IMR-90 (cell line): ENCODE data around the gene ATG5. TPM values are rescaled to one million over a fixed set of nuclear protein-coding genes. Genes with fewer than 3 reads are reported as not detected.

Source experiments
- ATAC-seq: fragments of 200-7000 bp; cut with Tn5 transposase; 2 replicates; pipeline ENCODE4 v1.9.1; 2020; ENCODE audit warnings: low read depth, mild to moderate bottlenecking, moderate library complexity
- BruUV-seq: library from RNA; stranded (reverse); fragments of 400-500 nt; replicated peaks from 2 replicates; lab custom pipeline; 2021; lab: Mats Ljungman, UMichigan
- CTCF ChIA-PET: fragments of 300-600 bp; formaldehyde crosslinking; extraction: SDS; loops from one replicate; lab custom pipeline; 2021; ENCODE audit warnings: antibody characterized with exemption; lab: Yijun Ruan, JAX
- POLR2A ChIA-PET: fragments of 300-600 bp; sonication (Branson Sonifier 250); formaldehyde crosslinking; loops from one replicate; lab custom pipeline; 2022; ENCODE audit warnings: antibody characterized with exemption; ENCODE audit not compliant: unreplicated experiment; lab: Charles Lee
- DNase-seq: peaks from one replicate; pipeline ENCODE4 v3.0.0; 2013
- H2AFZ ChIP-seq: replicated peaks from 2 replicates; pipeline ENCODE3; 2013; ENCODE audit warnings: low read length, mild to moderate bottlenecking; ENCODE audit not compliant: poor library complexity
- H2AK5ac ChIP-seq: 2 replicates; pipeline ENCODE4 v1.6.1; 2013; ENCODE audit warnings: low read depth, low read length, inconsistent platforms
- H2AK9ac ChIP-seq: replicated peaks from 2 replicates; pipeline ENCODE3; 2013; ENCODE audit warnings: mild to moderate bottlenecking, low read depth, low read length, moderate library complexity; ENCODE audit not compliant: poor library complexity
- H2BK120ac ChIP-seq: 2 replicates; pipeline ENCODE4 v1.6.1; 2013; ENCODE audit warnings: low read depth, low read length, inconsistent platforms
- H2BK15ac ChIP-seq: 3 replicates; pipeline ENCODE4 v1.6.1; 2013; ENCODE audit warnings: low read depth, low read length, inconsistent platforms
- H2BK20ac ChIP-seq: 2 replicates; pipeline ENCODE4 v1.6.1; 2013; ENCODE audit warnings: low read depth, mild to moderate bottlenecking, inconsistent platforms, low read length, moderate library complexity
- H2BK5ac ChIP-seq: 2 replicates; pipeline ENCODE4 v1.6.1; 2013; ENCODE audit warnings: mild to moderate bottlenecking, low read depth, low read length, inconsistent platforms; ENCODE audit not compliant: poor library complexity, severe bottlenecking
- H3K14ac ChIP-seq: replicated peaks from 2 replicates; pipeline ENCODE4 v1.6.1; 2013; ENCODE audit warnings: low read depth, low read length, inconsistent platforms
- H3K18ac ChIP-seq: 2 replicates; pipeline ENCODE4 v1.6.1; 2013; ENCODE audit warnings: low read depth, low read length, control low read depth
- H3K23ac ChIP-seq: 2 replicates; pipeline ENCODE4 v1.6.1; 2013; ENCODE audit warnings: low read depth, low read length, inconsistent platforms
- H3K27ac ChIP-seq: 2 replicates; pipeline ENCODE4 v1.5.1; 2013; ENCODE audit warnings: mild to moderate bottlenecking, control low read depth, low read length; ENCODE audit not compliant: insufficient read depth
- H3K27me3 ChIP-seq: 2 replicates; pipeline ENCODE4 v1.6.1; 2013; ENCODE audit warnings: low read length; ENCODE audit not compliant: control insufficient read depth, insufficient read depth
- H3K36me3 ChIP-seq: 2 replicates; pipeline ENCODE4 v1.6.1; 2013; ENCODE audit warnings: low read length, mixed read lengths; ENCODE audit not compliant: control insufficient read depth, insufficient read depth
- H3K4ac ChIP-seq: 2 replicates; pipeline ENCODE4 v1.6.1; 2013; ENCODE audit warnings: low read depth, low read length, inconsistent platforms
- H3K4me1 ChIP-seq: 2 replicates; pipeline ENCODE4 v1.6.1; 2013; ENCODE audit warnings: low read length, mixed read lengths; ENCODE audit not compliant: control insufficient read depth, insufficient read depth
- H3K4me2 ChIP-seq: 2 replicates; pipeline ENCODE4 v1.6.1; 2013; ENCODE audit warnings: low read depth, mild to moderate bottlenecking, control low read depth, low read length, moderate library complexity
- H3K4me3 ChIP-seq: 2 replicates; pipeline ENCODE4 v1.5.1; 2013; ENCODE audit warnings: low read depth, mild to moderate bottlenecking, control low read depth, low read length, moderate library complexity; ENCODE audit not compliant: insufficient read depth
- H3K56ac ChIP-seq: 2 replicates; pipeline ENCODE4 v1.6.1; 2013; ENCODE audit warnings: low read length, inconsistent platforms; ENCODE audit not compliant: insufficient read depth; ENCODE audit errors: extremely low read depth
- H3K79me1 ChIP-seq, 2 experiments: 2 replicates each; pipeline ENCODE4 v1.6.1; 2013; ENCODE audit warnings: low read length in 2 of 2, inconsistent platforms in 1 of 2, low read depth in 1 of 2
- H3K9ac ChIP-seq: 2 replicates; pipeline ENCODE4 v1.6.1; 2013; ENCODE audit warnings: low read depth, low read length, control low read depth
- H3K9me1 ChIP-seq: 2 replicates; pipeline ENCODE4 v1.6.1; 2013; ENCODE audit warnings: low read length, inconsistent platforms; ENCODE audit not compliant: insufficient read depth
- H3K9me3 ChIP-seq: 2 replicates; pipeline ENCODE4 v1.6.1; 2013; ENCODE audit warnings: low read length; ENCODE audit not compliant: control insufficient read depth, insufficient read depth
- H4K20me1 ChIP-seq: 2 replicates; pipeline ENCODE4 v1.6.1; 2013; ENCODE audit warnings: low read length, inconsistent platforms; ENCODE audit not compliant: insufficient read depth
- H4K5ac ChIP-seq: 2 replicates; pipeline ENCODE4 v1.6.1; 2013; ENCODE audit warnings: mild to moderate bottlenecking, low read depth, low read length, control low read depth
- H4K8ac ChIP-seq, 2 experiments: 2 replicates each; pipeline ENCODE4 v1.6.1; 2013; ENCODE audit warnings: low read depth in 2 of 2, low read length in 2 of 2, control low read depth in 1 of 2, inconsistent platforms in 1 of 2
- H4K91ac ChIP-seq: 2 replicates; pipeline ENCODE4 v1.6.1; 2013; ENCODE audit warnings: low read depth, low read length, inconsistent platforms; ENCODE audit not compliant: insufficient read depth
- BHLHE40 ChIP-seq: fragments of 150-350 bp; IDR thresholded peaks from 2 replicates; pipeline ENCODE4 v1.6.1; 2016; ENCODE audit warnings: mild to moderate bottlenecking, low read depth, low read length
- CEBPB ChIP-seq: IDR thresholded peaks from 2 replicates; pipeline ENCODE4 v1.6.1; 2012; ENCODE audit warnings: low read depth, low read length, improper control_type of control experiment
- CHD1 ChIP-seq: IDR thresholded peaks from 2 replicates; pipeline ENCODE4 v1.6.1; 2012; ENCODE audit warnings: low read depth, low read length, improper control_type of control experiment
- FOS ChIP-seq: fragments of 150-350 bp; IDR thresholded peaks from 2 replicates; pipeline ENCODE4 v1.6.1; 2016; ENCODE audit warnings: low read depth, low read length
- MAFK ChIP-seq: IDR thresholded peaks from 2 replicates; pipeline ENCODE4 v1.6.1; 2012; ENCODE audit warnings: low read depth, low read length, improper control_type of control experiment
- MAZ ChIP-seq: IDR thresholded peaks from 2 replicates; pipeline ENCODE4 v1.6.1; 2012; ENCODE audit warnings: low read depth, mild to moderate bottlenecking, low read length, improper control_type of control experiment, moderate library complexity, borderline replicate concordance
- MXI1 ChIP-seq: IDR thresholded peaks from 2 replicates; pipeline ENCODE4 v1.6.1; 2012; ENCODE audit warnings: low read depth, mild to moderate bottlenecking, low read length, moderate library complexity, borderline replicate concordance
- NFE2L2 ChIP-seq: fragments of 150-350 bp; IDR thresholded peaks from 2 replicates; pipeline ENCODE4 v1.6.1; 2016; ENCODE audit warnings: low read depth, mild to moderate bottlenecking, low read length
- POLR2A ChIP-seq: IDR thresholded peaks from 2 replicates; pipeline ENCODE4 v1.6.1; 2012; ENCODE audit warnings: mild to moderate bottlenecking, low read depth, low read length
- RAD21 ChIP-seq: IDR thresholded peaks from 2 replicates; pipeline ENCODE4 v1.6.1; 2012; ENCODE audit warnings: low read length, improper control_type of control experiment
- RCOR1 ChIP-seq: IDR thresholded peaks from 2 replicates; pipeline ENCODE4 v1.6.1; 2012; ENCODE audit warnings: mild to moderate bottlenecking, low read length, improper control_type of control experiment; ENCODE audit not compliant: insufficient replicate concordance
- RFX5 ChIP-seq: IDR thresholded peaks from 2 replicates; pipeline ENCODE4 v1.8.0; 2012; ENCODE audit warnings: low read depth, mild to moderate bottlenecking, low read length, moderate library complexity
- SMC3 ChIP-seq: fragments of 150-350 bp; IDR thresholded peaks from 2 replicates; pipeline ENCODE4 v1.6.1; 2016; ENCODE audit warnings: low read depth, mild to moderate bottlenecking, antibody characterized with exemption, low read length, moderate library complexity
- WGBS, 2 experiments: methylation state at CpG; one replicate each; pipeline versions ENCODE4 v1.1.5 to v1.1.7; 2013; ENCODE audit warnings: missing lambda C conversion rate in 2 of 2; ENCODE audit not compliant: insufficient read length in 1 of 2; ENCODE audit errors: extremely low coverage in 2 of 2; 5-methylcytosine and 5-hydroxymethylcytosine counted together
- dilution Hi-C: fragments of 300-500 bp; cut with HindIII; formaldehyde crosslinking; loops from one replicate; pipeline ENCODE4 v1.14.3; 2018; ENCODE audit warnings: low sequenced_read_pairs; ENCODE audit not compliant: unreplicated experiment
- in situ Hi-C: fragments of 300-500 bp; cut with MboI; formaldehyde crosslinking; loops from 3 replicates; pipeline ENCODE4 v1.14.3; 2019; ENCODE audit warnings: low sequenced_read_pairs, inconsistent platforms, mixed read lengths
- intact Hi-C: fragments of 100-400 bp; cut with micrococcal nuclease; formaldehyde crosslinking; loops from 2 replicates; pipeline ENCODE4 v1.10.0; 2022
- polyA plus RNA-seq, 3 experiments: library from polyadenylated mRNA; depleted of rRNA; stranded (reverse); fragments of >200 nt; gene quantifications; 2 replicates each; pipeline ENCODE4 v1.2.3, GENCODE V29; 2012; ENCODE audit warnings: low replicate concordance in 1 of 3
- total RNA-seq: library from RNA; depleted of rRNA; stranded (reverse); fragments of >200 nt; gene quantifications from 2 replicates; pipeline ENCODE4 v1.2.3, GENCODE V29; 2012
- TF ChIP-seq, protein P1 (sequence below): fragments of 150-350 bp; IDR thresholded peaks from 2 replicates; pipeline ENCODE4 v1.6.1; 2016; ENCODE audit warnings: low read depth, mild to moderate bottlenecking, low read length, moderate library complexity, borderline replicate concordance
- TF ChIP-seq, protein P2 (sequence below): fragments of 150-350 bp; IDR thresholded peaks from 2 replicates; pipeline ENCODE4 v1.6.1; 2017; ENCODE audit warnings: mild to moderate bottlenecking, antibody characterized with exemption, low read length, low read depth
- TF ChIP-seq, protein P3 (sequence below): conservative IDR thresholded peaks from 2 replicates; pipeline ENCODE4 v1.5.1; 2012; ENCODE audit warnings: mild to moderate bottlenecking, low read depth, low read length, improper control_type of control experiment

ATG5 gene
- total and polyA plus RNA-seq, 2 of the 4 experiments (the other 2 are of a cell fraction) = 13.5 to 28.0 TPM

DNA sequence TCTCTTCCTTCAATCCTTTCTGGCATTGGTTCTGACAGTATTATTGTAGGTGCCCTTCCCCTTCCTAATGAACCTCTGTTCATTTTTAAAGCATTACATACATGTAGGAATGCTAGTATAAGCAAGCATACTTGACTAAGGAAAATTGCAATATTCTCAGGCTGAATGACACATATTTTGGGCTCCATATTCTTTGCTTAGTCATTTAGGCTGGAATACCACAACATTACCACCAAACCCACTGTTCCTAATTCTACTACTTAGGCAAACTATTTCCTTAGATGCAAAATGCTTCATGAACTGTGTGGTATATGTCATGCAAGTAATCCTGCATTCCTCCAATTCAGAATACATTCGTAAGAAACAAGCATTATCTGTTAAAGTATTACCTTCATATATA is 125.6 kb downstream of the ATG5 start:
- dilution Hi-C loops (no loop called here), in situ Hi-C loops (no loop called here), intact Hi-C loops (no loop called here)
- ChIA-PET CTCF (interaction anchor here (0.5 kb wide), 1 partner anchor 15 kb away, joined by 3 read pairs; no protein-coding TSS in a partner anchor), POLR2A (no interaction called here)
- H2BK5ac ChIP-seq = peak overlapping the region; percentile 75
- H3K56ac ChIP-seq = no peak overlapping the region
- no peaks in the 10 kb centered on the region for H4K20me1 ChIP-seq
- peak overlapping the region; percentile 23; the same call in 1 of the 2 replicates for H3K4me2 ChIP-seq
- H3K79me1 ChIP-seq = peaks cover 11 to 14% of the 10 kb centered on the region in 2 experiments; a peak in 3 of 4 replicates
- peaks cover 1% of the 10 kb centered on the region; the same call in 1 of the 2 replicates for H3K4me1 ChIP-seq
- no peak overlapping the region for H3K23ac ChIP-seq
- H3K27ac ChIP-seq = no peak overlapping the region
- no peak overlapping the region for H3K4me3 ChIP-seq
- H3K9ac ChIP-seq = no peak overlapping the region
- no CpG with 5 or more reads among the region's 1 CpG for WGBS, 2 experiments
- H3K27me3 ChIP-seq = no peaks in the 10 kb centered on the region
- no peak overlapping the region for H4K8ac ChIP-seq
- no peak overlapping the region for H2AK5ac ChIP-seq
- no peak overlapping the region for H4K91ac ChIP-seq
- peak; percentile 93 for ATAC-seq
- H2BK15ac ChIP-seq = no peak overlapping the region
- H3K36me3 ChIP-seq = peaks cover 2% of the 10 kb centered on the region; the same call in 1 of the 2 replicates
- DNase-seq = peak; percentile 93
- no peak overlapping the region for H2AK9ac ChIP-seq
- no peak overlapping the region for H3K18ac ChIP-seq
- H3K4ac ChIP-seq = no peak overlapping the region
- no peak overlapping the region for H4K5ac ChIP-seq
- no peaks in the 10 kb centered on the region for H3K9me3 ChIP-seq
- TF ChIP-seq MXI1 (no peak), POLR2A (no peak), RFX5 (no peak), CEBPB (peak; percentile 86), BHLHE40 (no peak), SMC3 (no peak), NFE2L2 (peak; percentile 84), RAD21 (no peak), MAFK (peak; percentile 61; the same call in 1 of the 2 replicates), RCOR1 (no peak), MAZ (no peak), CHD1 (no peak), FOS (peak; percentile 65)
- TF ChIP-seq, protein P1, sequence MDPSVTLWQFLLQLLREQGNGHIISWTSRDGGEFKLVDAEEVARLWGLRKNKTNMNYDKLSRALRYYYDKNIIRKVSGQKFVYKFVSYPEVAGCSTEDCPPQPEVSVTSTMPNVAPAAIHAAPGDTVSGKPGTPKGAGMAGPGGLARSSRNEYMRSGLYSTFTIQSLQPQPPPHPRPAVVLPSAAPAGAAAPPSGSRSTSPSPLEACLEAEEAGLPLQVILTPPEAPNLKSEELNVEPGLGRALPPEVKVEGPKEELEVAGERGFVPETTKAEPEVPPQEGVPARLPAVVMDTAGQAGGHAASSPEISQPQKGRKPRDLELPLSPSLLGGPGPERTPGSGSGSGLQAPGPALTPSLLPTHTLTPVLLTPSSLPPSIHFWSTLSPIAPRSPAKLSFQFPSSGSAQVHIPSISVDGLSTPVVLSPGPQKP = no peak
- TF ChIP-seq, protein P2, sequence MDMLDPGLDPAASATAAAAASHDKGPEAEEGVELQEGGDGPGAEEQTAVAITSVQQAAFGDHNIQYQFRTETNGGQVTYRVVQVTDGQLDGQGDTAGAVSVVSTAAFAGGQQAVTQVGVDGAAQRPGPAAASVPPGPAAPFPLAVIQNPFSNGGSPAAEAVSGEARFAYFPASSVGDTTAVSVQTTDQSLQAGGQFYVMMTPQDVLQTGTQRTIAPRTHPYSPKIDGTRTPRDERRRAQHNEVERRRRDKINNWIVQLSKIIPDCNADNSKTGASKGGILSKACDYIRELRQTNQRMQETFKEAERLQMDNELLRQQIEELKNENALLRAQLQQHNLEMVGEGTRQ = no peak
- TF ChIP-seq, protein P3, sequence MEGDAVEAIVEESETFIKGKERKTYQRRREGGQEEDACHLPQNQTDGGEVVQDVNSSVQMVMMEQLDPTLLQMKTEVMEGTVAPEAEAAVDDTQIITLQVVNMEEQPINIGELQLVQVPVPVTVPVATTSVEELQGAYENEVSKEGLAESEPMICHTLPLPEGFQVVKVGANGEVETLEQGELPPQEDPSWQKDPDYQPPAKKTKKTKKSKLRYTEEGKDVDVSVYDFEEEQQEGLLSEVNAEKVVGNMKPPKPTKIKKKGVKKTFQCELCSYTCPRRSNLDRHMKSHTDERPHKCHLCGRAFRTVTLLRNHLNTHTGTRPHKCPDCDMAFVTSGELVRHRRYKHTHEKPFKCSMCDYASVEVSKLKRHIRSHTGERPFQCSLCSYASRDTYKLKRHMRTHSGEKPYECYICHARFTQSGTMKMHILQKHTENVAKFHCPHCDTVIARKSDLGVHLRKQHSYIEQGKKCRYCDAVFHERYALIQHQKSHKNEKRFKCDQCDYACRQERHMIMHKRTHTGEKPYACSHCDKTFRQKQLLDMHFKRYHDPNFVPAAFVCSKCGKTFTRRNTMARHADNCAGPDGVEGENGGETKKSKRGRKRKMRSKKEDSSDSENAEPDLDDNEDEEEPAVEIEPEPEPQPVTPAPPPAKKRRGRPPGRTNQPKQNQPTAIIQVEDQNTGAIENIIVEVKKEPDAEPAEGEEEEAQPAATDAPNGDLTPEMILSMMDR = no peak
- BruUV-seq = no TSS peak
- no peaks in the 10 kb centered on the region; the same call in 1 of the 2 replicates for H3K9me1 ChIP-seq
- no peak overlapping the region for H2AFZ ChIP-seq
- H2BK120ac ChIP-seq = no peak overlapping the region
- H3K14ac ChIP-seq = no peak overlapping the region
- H2BK20ac ChIP-seq = no peak overlapping the region
